Fibroblast of lung (primary cell): ENCODE data around the gene SMYD5. TPM values are rescaled to one million over a fixed set of nuclear protein-coding genes. Genes with fewer than 3 reads are reported as not detected.
A peak's percentile ranks its signal among the peaks of the same experiment; 100 is the strongest.
"Not testable (repeated sequence)": the region's sequence is repeated elsewhere in the genome, so short reads cannot be mapped to it uniquely, and the experiment has no call there.

ENCODE experiments used
- DNase-seq, 2 donors: peaks; one replicate each; pipeline versions ENCODE4 v3.0.0 to v3.0.0-alpha.2; 2010; ENCODE audit warnings: low read depth in 2 of 2
- H2AFZ ChIP-seq: 2 replicates; pipeline ENCODE4 v1.5.1; 2012; ENCODE audit warnings: low read length, control low read depth, inconsistent platforms
- H3K27ac ChIP-seq: 2 replicates; pipeline ENCODE4 v1.5.1; 2011; ENCODE audit warnings: low read length, control low read depth; ENCODE audit not compliant: insufficient read depth
- H3K27me3 ChIP-seq: 2 replicates; pipeline ENCODE4 v1.5.1; 2011; ENCODE audit warnings: mild to moderate bottlenecking, low read length; ENCODE audit not compliant: control insufficient read depth, insufficient read depth
- H3K36me3 ChIP-seq: 2 replicates; pipeline ENCODE4 v1.5.1; 2011; ENCODE audit warnings: low read length; ENCODE audit not compliant: control insufficient read depth, insufficient read depth
- H3K4me1 ChIP-seq: 2 replicates; pipeline ENCODE4 v1.5.1; 2011; ENCODE audit warnings: low read length; ENCODE audit not compliant: control insufficient read depth, insufficient read depth; ENCODE audit errors: extremely low read depth
- H3K4me2 ChIP-seq: 2 replicates; pipeline ENCODE4 v1.5.1; 2011; ENCODE audit warnings: low read length, control low read depth; ENCODE audit not compliant: insufficient read depth; ENCODE audit errors: extremely low read depth
- H3K4me3 ChIP-seq, 4 experiments: fragments of 200-600 bp in 1 of 4; sonication (generic) in 1 of 4; replicated peaks in 1 of 4; 2 replicates each; pipeline ENCODE4 v1.5.1; 2011 to 2016; ENCODE audit warnings: low read length in 4 of 4, low read depth in 3 of 4, mild to moderate bottlenecking in 3 of 4, control low read depth in 2 of 4, inconsistent platforms in 1 of 4, mixed read lengths in 1 of 4; ENCODE audit not compliant: insufficient read depth in 1 of 4; ENCODE audit errors: control extremely low read depth in 1 of 4
- H3K79me2 ChIP-seq: 2 replicates; pipeline ENCODE4 v1.5.1; 2012; ENCODE audit warnings: mild to moderate bottlenecking, low read length, inconsistent platforms; ENCODE audit not compliant: control insufficient read depth, insufficient read depth
- H3K9ac ChIP-seq: 2 replicates; pipeline ENCODE4 v1.5.1; 2011; ENCODE audit warnings: mild to moderate bottlenecking, low read length, control low read depth; ENCODE audit not compliant: insufficient read depth
- H3K9me3 ChIP-seq: 2 replicates; pipeline ENCODE4 v1.5.1; 2012; ENCODE audit warnings: low read depth, low read length; ENCODE audit not compliant: control insufficient read depth, insufficient read depth
- H4K20me1 ChIP-seq: 2 replicates; pipeline ENCODE4 v1.5.1; 2011; ENCODE audit warnings: low read length; ENCODE audit not compliant: control insufficient read depth, insufficient read depth; ENCODE audit errors: extremely low read depth
- EZH2 ChIP-seq: IDR thresholded peaks from 2 replicates; pipeline ENCODE4 v1.5.1; 2012; ENCODE audit warnings: low read length, control low read depth, mild to moderate bottlenecking; ENCODE audit errors: missing control alignments
- polyA plus RNA-seq, 2 donors: library from polyadenylated mRNA; depleted of rRNA in 1 of 2; stranded (reverse) in 1 of 2; unstranded in 1 of 2; fragments of >200 nt; gene quantifications; 2 replicates each; pipeline ENCODE4 v1.2.1, GENCODE V29; 2011 to 2012; ENCODE audit warnings: missing spikeins in 1 of 2
- total RNA-seq: library from RNA; depleted of rRNA; stranded (reverse); fragments of >200 nt; gene quantifications from 2 replicates; pipeline ENCODE4 v1.2.1, GENCODE V29; 2014
- TF ChIP-seq, protein P1 (sequence below), 2 donors: IDR thresholded peaks in 1 of 2; conservative IDR thresholded peaks in 1 of 2; 1 replicate in 1 of 2; 2 replicates in 1 of 2; pipeline ENCODE4 v1.5.1; 2011 to 2012; ENCODE audit warnings: low read length in 2 of 2, control low read depth in 1 of 2, inconsistent platforms in 1 of 2, low read depth in 1 of 2, mild to moderate bottlenecking in 1 of 2

Gene SMYD5
- total and polyA plus RNA-seq, 2 donors (not counting 1 experiment from before 2014, with no cell fraction given), result 16.9 to 19.0 TPM

GRCh38 chr2:73260338-73260984 lies 46.4 kb downstream of the SMYD5 start:
- TF ChIP-seq, protein P1, sequence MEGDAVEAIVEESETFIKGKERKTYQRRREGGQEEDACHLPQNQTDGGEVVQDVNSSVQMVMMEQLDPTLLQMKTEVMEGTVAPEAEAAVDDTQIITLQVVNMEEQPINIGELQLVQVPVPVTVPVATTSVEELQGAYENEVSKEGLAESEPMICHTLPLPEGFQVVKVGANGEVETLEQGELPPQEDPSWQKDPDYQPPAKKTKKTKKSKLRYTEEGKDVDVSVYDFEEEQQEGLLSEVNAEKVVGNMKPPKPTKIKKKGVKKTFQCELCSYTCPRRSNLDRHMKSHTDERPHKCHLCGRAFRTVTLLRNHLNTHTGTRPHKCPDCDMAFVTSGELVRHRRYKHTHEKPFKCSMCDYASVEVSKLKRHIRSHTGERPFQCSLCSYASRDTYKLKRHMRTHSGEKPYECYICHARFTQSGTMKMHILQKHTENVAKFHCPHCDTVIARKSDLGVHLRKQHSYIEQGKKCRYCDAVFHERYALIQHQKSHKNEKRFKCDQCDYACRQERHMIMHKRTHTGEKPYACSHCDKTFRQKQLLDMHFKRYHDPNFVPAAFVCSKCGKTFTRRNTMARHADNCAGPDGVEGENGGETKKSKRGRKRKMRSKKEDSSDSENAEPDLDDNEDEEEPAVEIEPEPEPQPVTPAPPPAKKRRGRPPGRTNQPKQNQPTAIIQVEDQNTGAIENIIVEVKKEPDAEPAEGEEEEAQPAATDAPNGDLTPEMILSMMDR (conservative IDR thresholded peaks at IDR 0.05 in 1 of 2, IDR thresholded peaks at IDR 0.05 in 1 of 2; ENCODE audit: low read depth in 1 of 2, low read length in 2 of 2), result peak; percentile 35 to 45
- TF ChIP-seq EZH2, result no peak
- no peak overlapping the region for H2AFZ ChIP-seq
- no peak overlapping the region for H3K4me3 ChIP-seq
- H3K27me3 ChIP-seq, result no peaks in the 10 kb centered on the region
- no peaks in the 10 kb centered on the region for H4K20me1 ChIP-seq
- no peaks in the 10 kb centered on the region for H3K36me3 ChIP-seq
- no peaks in the 10 kb centered on the region for H3K9me3 ChIP-seq
- no peaks in the 10 kb centered on the region for H3K4me1 ChIP-seq
- H3K27ac ChIP-seq, result no peak overlapping the region
- peak; percentile 34 to 36 for DNase-seq
- no peak overlapping the region for H3K9ac ChIP-seq
- H3K4me2 ChIP-seq, result no peak overlapping the region
- H3K79me2 ChIP-seq, result no peaks in the 10 kb centered on the region

DNA sequence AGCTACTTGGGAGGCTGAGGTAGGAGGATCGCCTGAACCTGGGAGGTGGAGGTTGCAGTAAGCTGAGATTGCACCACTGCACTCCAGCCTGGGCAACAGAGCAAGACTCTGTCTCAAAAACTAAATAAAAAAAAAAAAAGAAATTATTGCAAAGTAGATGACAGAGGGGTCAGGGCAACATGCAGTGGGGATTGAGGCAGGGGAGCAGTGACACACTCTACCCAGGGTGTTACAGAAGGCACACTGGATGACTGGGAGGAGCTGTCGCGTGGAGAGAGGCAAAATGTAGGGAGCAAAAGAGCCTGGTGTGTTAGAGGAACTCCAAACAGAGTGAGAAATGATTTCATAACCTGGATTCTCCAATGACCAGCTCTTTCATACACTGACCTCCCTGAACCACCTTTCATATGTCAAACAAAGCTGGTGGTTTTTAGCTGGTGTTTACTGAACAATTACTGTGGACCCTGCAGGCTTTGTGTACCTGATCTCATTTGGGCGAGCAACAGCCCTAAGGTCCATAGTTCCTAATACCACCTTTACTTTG lies 48.1 kb downstream of the SMYD5 start:
- H3K4me2 ChIP-seq, result no peak overlapping the region
- DNase-seq, result no peak
- H4K20me1 ChIP-seq, result no peaks in the 10 kb centered on the region
- H3K27me3 ChIP-seq, result peaks cover 4% of the 10 kb centered on the region
- TF ChIP-seq EZH2, result no peak
- no peaks in the 10 kb centered on the region for H3K9me3 ChIP-seq
- no peak overlapping the region for H3K27ac ChIP-seq
- H3K9ac ChIP-seq, result no peak overlapping the region
- no peaks in the 10 kb centered on the region for H3K36me3 ChIP-seq
- no peak overlapping the region for H3K4me3 ChIP-seq
- H2AFZ ChIP-seq, result no peak overlapping the region
- H3K4me1 ChIP-seq, result no peaks in the 10 kb centered on the region
- no peaks in the 10 kb centered on the region for H3K79me2 ChIP-seq

DNA sequence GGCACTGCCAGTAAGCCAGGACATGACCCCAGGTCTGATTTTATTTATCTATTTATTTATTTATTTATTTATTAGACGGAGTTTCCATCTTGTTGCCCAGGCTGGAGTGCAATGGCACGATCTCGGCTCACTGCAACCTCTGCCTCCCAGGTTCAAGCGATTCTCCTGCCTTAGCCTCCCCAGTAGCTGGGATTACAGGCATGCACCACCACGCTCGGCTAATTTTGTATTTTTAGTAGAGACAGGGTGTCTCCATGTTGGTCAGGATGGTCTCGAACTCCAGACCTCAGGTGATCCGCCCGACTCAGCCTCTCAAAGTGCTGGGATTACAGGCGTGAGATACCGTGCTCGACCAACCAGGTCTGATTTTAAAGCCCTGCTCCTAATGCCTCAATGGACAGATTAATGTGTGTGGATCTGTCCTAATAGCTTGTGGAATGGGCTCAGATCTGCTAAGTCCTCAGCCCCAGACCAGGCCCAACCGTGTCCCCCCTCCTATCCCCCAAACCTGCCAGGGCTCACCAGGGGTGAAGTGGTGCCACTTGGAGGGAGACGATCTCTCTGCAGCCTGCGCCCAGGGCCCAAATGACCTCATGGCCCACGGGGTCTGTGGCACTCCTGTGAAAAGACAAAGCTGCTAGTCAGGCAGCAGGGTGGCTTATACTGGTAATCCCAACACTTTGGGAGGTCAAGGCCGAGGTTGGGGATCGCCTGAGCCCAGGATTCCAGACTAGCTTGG lies 48.8 kb downstream of the SMYD5 start:
- H3K4me1 ChIP-seq, H4K20me1 ChIP-seq, DNase-seq, H3K4me3 ChIP-seq, H3K36me3 ChIP-seq, H3K9ac ChIP-seq, H3K27me3 ChIP-seq, H3K79me2 ChIP-seq, H2AFZ ChIP-seq, H3K9me3 ChIP-seq, H3K27ac ChIP-seq, H3K4me2 ChIP-seq: not testable (repeated sequence)
